Endometrial microvascular endothelial cells (primary cell): ENCODE data around the gene PMEPA1. TPM values are rescaled to one million over a fixed set of nuclear protein-coding genes. Genes with fewer than 3 reads are reported as not detected.

ENCODE experiments used
- in situ Hi-C: cut with HindIII; loops from 2 replicates; pipeline ENCODE4 v1.10.0; 2017; ENCODE audit warnings: low sequenced_read_pairs, low pct_unique_long_range_greater_than_20kb; ENCODE audit errors: inconsistent ontology term
- total RNA-seq: library from RNA; depleted of rRNA; stranded (reverse); fragments of >200 nt; gene quantifications from one replicate; pipeline ENCODE4 v1.2.3, GENCODE V29; 2015; ENCODE audit errors: inconsistent ontology term

PMEPA1 gene
- total RNA-seq, 1 donor from 2014 or later: 4.4 TPM

DNA sequence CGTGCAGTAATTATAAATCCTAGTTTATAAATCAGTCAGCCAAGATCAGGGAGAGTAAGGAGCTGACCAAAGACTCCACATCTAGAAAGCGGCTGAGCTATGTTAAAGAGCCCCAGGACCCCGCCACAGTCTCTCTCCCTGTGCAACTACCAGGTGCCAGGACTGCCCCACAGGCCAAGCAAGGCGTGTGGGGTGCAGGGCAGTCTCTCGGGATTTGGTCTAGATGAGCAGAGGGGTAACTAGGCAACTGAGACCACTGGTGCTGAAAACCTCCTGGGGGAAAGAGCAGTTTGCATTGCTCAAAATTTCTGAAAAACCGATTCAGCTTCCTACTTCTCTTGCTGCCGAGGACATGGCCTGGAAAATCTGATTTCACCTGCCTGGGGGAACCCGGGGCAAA, 10.4 kb downstream of the PMEPA1 start:
- in situ Hi-C loops: no loop called here

- in situ Hi-C loops: no loop called here
These were observed 10.9 kb downstream of the PMEPA1 start for GRCh38 chr20:57698867-57699275.

- in situ Hi-C loops: no loop called here
These were observed 11.5 kb downstream of the PMEPA1 start for GRCh38 chr20:57698116-57698866.

DNA sequence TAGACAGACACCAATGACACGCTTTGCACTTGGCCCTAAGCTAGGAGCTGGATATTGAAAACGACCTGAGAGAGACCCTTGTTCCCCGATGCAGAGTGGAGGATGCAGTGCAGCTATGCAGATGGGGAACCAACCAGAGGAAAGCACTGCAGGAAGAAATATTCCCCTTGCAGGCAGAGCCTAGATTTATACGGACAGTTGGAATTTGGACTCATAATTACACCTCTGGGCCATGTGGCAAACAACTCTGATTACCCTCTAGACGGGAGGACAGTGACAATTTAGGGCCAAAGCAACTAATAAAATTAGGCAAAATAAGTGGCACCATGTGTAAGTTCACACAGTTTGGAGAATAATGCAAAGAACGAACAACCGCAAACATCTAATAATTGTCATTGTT, 12.3 kb downstream of the PMEPA1 start:
- in situ Hi-C loops: no loop called here

- in situ Hi-C loops: no loop called here
These were observed 13.3 kb downstream of the PMEPA1 start for GRCh38 chr20:57696401-57696961.

DNA sequence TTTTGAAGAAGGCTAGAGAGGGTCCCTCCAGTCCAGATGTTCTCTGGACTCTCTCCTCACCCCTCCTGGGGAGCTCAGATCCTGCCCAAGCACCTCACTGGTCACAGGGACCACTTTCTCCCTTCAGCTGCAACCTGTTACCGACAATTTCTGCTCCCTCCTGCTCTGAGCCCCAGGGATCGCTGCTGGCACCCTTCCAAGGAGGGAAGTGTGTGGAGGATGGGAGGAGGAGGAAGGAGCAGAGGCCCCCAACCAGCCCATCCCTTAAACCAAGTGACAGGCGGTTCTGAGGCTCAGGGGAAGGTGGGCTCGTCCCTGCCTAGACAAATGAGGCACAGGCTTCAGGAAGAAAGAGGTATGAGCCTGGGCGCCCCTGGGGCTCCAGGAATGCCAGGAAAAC, 13.9 kb downstream of the PMEPA1 start:
- in situ Hi-C loops: no loop called here

- in situ Hi-C loops: no loop called here
These were observed 14.8 kb downstream of the PMEPA1 start for GRCh38 chr20:57695012-57695411.

DNA sequence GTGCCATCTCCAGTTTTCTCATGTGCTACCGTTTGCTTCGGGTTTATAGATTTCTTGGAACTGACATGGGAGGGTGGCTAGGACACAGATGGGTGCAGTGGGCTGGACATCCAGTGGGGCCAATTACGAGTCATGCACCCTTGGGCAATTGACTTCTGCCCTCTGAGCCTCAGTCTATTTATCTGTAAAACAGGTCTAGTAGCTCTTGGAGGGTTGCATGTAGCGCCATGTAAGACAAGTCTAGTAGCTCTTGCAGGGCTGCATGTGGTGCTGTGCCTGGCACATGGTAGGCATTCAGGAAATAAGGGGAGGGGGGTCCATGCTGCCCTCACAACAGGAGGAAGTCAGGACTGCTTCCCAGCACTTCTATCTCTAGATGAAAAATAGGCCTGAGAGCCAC, 15.3 kb downstream of the PMEPA1 start:
- in situ Hi-C loops: no loop called here

DNA sequence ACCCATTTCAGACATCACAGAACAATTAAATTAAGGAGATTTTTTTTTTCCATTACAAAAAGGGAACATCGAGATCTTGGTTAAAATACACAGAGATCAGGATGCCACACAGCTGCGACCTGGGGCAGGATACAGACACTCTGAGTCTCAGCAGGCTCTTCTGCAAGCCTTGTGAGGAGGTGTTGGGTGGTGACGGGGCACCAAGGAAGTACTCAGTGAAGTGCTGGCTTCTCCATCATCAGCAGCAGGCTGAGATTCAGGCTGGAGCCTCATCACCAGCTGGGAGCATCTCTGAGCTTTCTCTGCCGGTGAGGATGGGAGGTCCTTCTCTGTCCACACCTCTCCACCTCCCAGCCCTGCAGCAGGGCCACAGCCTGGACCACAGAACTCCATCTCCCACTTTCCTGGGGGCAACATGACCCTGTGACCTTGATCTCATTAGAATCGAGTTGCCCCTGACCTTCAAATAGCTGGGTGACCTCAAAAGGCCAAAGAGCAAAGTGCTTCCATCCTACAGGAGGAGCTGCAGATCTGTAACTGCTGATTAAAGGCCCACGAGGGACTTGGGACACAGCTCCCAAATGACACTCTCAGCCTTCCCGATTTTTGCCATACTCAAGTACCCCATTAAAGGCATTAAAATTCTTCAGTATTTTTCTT, 16.0 kb downstream of the PMEPA1 start:
- in situ Hi-C loops: no loop called here

DNA sequence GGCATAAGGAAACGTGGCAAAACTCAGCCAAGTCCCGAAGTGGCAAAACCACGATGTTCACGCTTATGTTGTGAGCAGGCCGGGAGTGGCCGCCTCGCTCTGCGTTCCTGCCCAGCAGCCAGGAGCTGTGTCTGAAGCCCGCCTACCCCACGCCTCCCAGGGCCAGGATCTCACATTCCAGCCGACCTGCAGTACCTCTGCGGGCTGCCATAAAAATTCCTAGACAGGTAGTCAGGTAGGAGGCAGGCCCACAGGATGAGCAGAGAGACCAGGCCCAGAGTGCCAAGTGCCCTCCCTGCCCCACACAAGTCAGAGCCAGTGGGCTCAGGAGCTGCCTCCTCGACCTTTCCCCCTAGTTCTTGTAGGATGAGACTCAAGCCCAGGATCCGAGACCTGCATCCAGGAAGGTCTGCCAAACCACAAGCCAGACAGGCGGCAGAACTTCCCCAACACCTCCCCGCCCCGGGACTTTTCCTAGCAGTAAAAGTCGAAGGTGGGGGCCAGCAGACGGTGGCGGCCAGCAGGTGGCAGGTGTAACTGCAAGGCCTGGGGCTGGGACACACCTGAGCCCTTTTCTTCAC, 16.7 kb downstream of the PMEPA1 start:
- in situ Hi-C loops: no loop called here

GRCh38 chr20:57692393-57692792, 17.4 kb downstream of the PMEPA1 start:
- in situ Hi-C loops: no loop called here

- in situ Hi-C loops: no loop called here
These were observed 18.1 kb downstream of the PMEPA1 start for GRCh38 chr20:57691699-57692098.

DNA sequence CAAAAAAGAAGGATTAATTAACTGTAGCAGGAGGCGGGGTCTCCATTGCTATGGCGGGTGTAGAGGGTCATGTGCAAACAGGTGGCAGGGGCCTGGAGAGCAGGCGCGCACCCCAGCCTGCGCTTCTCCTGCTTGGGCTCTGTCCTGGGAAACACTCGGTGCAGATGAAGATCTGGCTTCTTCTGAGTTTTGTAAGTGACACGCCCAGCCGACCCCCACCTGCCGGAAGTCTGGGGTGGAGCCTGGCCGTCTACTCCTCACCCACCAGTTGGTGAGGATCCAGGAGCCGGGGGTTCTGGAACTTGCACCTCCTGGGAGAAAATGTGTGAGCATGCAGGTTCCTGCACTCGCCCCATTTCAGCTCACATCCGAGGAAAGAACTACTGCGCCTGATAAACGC, 19.3 kb downstream of the PMEPA1 start:
- in situ Hi-C loops: no loop called here

- in situ Hi-C loops: no loop called here
These were observed 19.9 kb downstream of the PMEPA1 start for GRCh38 chr20:57689745-57690481.

DNA sequence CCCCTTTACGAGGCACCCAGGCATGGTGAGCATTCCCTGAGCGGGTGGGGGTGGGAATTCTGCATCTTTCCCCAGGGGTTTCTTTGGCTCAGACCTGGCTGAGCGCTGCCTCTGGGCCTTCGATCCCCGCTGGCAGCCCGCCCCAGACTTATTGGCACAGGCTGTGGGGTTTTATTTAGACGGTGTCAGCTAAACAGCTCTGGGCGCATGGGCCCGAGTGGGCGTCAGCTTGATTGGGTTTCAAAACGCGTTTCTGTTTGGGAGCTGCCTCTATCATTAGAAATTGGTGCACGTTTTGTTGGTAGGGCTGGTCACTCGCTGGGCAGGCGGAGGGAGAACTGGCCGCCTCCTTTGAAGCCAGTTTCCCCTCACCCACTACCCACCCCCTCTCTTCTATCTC, 21.0 kb downstream of the PMEPA1 start:
- in situ Hi-C loops: no loop called here

DNA sequence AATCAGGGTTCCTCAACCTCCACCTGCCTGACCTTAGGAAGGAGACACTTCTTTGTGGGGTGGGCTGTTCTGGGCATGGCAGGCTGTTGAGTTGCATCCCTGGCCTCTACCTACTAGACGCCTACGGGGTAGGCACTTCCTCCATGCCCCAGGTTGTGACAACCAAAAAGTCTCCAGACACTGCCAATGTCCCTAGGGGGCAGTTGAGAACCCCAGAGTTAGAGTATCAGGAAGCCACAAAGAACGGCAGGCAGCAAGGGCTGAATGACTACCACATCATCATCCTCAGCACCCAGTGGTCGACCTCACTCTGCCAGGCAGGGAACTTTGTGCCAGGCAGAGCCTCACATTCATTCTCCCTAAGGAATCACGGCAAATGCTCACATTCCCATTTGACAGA, 21.5 kb downstream of the PMEPA1 start:
- in situ Hi-C loops: no loop called here

- in situ Hi-C loops: no loop called here
These were observed 22.7 kb downstream of the PMEPA1 start for GRCh38 chr20:57686931-57687652.

GRCh38 chr20:57685146-57685758, 24.6 kb downstream of the PMEPA1 start:
- in situ Hi-C loops: no loop called here
